ENCODE data around the gene TRIM28.
"Not testable (repeated sequence)": the region's sequence is repeated elsewhere in the genome, so short reads cannot be mapped to it uniquely, and the experiment has no call there.

The TRIM28 gene

DNA sequence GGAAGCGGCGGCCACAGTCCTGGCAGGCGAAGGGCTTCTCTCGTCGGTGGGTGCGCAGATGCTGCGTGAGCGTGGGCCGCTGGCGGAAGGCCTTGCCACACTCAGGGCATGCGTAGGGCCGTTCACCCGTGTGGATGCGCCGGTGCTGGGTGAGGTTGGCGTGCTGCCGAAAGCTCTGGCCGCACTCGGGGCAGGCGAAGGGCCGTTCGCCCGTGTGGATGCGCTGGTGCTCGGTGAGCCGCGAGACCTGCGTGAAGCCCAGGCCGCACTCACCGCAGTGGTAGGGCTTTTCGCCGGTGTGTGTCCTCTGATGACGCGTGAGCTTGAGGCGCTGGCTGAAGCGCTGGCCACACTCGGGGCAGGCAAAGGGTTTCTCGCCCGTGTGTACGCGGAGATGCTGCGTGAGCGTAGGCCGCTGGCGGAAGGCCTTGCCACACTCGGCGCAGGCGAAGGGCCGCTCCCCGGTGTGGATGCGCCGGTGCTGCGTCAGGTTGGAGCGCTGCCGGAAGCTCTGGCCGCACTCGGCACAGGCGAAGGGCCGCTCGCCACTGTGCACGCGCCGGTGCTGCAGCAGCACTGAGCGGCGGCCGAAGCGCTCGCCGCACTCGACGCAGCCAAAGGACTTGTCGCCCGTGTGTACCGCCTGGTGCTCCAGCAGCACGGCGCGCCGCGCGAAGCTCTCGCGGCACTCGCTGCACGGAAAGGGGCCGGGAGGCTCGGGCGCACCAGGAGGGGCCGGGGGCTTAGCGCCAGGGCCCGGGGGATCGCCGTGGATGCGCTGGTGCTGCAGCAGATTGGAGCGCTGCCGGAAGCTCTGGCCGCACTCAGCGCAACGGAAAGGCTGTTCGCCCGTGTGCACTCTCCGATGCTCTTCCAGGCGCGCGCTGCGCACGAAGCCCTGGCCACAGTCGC lies 18.5 kb downstream of the TRIM28 start:
- peak; percentile 27 for DNase-seq

DNA sequence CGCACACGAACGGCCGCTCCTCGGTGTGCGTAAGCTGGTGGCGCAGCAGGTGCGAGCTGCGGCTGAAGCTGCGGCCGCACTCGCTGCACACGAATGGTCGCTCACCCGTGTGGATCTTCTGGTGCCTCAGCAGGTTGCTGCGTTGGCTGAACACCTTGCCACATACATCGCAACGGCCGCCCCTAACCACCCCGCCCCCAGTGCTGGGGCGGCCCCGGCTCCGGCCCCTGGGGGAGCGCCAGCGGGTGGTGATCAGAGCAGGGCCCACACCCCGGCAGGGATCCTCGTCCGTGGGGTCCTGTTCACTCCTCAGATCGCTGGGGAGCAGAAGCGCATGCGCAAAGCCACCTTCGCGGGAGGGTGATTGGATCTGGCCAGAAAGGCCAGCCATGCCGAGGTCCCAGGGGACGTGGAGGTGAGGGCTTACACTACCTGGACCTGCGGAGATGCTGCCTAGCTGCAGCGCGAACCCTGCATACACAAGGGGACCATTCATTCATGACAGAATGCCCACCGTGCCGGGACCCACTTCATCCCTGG lies 19.2 kb downstream of the TRIM28 start:
- DNase-seq: no peak

DNA sequence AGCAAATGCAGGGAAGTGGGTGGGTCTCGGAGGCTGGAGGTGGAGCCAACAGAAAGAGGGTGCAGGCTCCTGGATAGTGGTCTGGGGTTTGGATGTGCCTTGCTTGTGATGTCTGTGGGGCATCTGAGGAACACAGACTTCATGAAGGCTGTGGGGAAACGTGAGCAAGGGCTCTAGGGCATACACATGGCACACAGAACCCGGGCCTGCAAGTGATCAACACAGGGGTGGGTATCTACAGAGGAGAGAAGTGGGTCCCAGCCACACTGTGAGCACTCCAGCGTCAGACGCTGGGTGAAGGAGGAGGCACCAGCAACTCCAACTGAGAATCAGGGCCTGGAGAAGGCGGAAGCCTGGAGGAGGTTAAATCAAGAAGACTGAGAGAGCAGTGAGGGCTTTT lies 20.0 kb downstream of the TRIM28 start:
- DNase-seq: no peak

DNA sequence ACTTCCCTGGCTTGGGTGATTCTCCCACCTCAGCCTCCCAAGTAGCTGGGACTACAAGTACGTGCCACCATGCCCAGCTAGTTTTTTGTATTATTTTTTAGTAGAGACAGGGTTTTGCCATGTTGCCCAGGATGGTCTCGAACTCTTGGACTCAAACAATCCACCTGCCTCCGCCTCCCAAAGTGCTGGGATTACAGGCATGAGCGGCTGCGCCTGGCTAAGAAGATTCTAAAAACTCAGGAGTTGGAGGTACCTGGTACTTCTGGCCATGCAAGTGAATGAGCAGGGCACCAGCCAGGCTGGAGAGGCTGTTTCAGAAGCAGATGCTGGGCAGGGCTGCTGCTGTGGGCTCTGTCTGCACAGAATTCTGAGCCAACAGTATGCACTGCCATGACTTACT lies 23.1 kb downstream of the TRIM28 start:
- no peak for DNase-seq

DNA sequence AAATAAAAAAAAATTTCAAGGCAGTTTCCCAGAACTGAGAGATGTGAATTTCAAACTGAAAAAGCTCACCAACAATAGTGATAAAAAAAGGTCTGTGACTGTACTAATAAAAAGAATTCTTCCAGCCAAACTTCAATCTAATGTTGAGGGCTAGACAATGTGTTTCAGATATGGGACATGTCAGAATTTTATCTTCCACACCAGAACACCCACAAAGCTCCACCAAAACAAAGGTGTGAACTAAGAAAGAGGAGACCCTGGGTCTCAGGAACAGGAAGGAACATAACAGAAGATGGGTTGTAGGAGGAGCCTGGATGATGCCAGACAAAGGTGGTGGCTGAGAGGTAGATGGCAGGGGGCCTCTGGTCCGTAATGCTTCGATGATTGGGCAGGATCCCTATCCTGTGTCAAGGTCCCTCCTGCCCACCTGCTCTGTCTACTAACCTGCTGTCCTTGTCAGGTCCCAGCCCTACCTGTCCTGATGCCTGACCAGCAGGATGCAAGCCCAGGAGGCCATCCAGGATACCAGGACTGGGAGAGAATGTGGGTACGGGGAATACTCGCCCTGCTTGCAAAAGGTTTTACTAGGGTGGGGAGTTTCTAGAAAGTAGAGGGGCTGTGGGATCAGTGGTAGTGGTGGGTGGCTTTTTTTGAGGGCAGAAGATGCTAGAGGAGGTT lies 24.7 kb downstream of the TRIM28 start:
- no peak for DNase-seq

DNA sequence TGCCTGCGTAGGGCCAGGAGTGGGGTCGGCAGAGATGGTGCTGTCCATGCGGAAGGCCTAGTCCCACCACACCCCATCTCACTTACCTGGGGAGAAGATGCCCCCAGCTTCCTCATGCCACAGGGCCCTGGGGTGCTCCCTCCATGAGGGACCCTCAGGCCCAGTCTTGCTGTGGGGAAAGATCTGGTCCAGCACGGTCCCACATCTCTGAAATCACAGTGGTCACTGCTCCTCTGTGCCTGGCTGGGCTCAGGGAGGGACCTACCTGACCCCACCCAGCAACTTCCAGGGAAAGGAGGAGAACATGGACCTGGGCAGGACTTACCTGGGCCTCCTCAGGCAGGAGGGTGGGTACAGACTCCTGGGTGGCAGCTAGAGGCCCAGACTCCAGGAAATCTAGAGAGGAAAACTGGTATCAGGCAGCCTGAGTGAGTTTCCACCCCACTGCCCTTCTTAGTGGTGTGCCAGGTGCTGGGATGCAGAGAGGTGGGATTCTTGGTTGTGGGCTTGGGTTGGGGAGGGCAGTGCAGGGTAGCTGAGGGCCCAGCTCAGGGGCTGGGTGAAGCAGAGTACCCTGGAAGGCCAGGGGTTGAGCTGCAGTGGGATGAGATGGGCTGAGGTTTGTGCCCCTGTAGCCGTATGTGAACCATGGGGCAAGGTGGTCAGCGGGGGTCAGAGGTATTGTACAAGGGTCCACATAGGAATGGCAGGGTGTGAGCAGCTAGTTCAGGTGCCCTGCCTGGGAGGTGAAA lies 25.5 kb downstream of the TRIM28 start:
- DNase-seq: no peak

DNA sequence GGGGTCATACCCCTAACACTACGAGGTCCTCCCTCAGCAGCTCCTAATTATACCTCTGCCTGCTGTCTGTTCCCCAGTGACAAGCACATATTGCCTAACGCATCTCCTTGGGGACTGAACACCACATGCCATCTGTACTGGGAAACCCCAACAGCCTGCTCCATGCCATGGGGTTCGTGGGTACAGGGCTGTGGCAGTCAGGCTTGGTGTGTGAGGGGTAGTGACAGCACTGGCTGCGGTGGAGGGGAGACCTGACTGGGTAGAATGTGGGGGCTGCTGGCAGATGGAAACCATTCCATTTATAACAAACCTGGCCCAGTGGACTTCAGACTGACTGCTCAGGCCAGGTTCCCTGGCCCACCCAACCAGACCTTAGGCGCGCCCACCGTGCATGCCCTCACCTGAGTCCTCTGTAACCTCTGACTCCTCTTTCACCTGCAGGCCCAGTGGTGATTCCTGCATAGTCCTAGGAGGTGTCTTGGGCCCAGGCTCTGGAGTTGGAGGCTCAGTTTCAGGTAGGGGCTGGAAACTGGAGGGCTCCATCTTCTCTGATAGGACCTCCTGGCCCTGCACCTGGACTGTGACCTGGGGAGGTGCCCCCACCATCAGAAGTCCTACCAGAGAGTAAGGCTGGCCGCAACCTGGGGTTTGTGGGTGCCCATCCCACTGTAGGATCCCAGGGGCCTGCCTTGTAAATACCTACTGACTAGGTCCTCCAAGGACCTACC lies 26.2 kb downstream of the TRIM28 start:
- DNase-seq: no peak

DNA sequence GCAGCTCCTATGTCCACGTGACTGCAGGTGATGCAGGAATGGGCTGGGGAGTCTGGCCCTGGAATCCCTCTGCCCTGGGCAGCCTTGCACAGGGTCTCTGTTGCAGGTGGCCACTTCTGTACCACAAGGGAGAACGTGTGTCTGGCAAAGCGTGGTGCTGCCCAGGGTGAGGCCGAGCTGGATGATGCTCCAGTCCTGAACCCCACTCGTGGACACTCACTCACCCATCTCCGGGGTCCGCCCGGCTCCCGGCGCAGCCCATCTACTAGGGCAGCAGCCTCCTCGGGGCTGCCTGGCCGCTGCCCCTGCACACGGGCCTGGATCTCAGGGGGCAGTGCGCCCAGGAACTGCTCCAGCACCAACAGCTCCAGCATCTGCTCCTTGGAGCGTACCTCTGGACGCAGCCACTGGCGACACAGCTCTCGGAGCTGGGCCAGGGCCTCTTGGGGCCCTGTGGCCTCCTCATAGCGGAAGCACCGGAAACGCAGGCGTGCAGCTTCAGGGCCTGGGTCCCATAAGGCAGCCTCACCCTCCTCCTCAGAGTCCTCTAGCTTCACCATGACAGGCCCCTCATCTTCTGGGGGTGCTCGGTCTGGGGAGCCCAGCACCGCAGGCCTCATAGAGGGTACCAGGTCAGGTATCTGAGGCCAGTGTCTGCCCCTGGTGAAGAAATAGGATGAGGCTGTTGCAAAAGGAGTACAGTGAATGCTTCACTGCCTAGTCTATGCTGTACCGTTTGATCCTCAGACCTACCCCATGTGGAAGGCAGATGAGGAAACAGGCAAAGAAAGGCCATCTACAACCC lies 27.1 kb downstream of the TRIM28 start:
- DNase-seq: no peak

DNA sequence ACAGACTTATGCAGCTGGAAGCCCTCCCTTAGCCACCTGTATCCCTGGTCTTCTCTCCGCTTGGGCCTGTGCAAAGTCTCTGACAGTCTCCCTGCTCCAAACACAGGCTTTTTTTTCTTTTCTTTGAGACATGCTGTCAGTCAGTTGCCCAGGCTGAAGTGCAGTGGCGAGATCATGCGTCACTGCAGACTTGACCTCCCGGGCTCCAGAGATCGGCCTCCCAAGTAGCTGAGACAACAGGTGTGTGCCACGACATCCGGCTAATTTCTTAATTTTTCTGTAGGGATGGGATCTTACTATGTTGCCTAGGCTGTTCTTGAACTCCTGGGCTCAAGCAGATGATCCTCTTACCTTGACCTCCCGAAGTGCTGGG lies 27.7 kb downstream of the TRIM28 start:
- no peak for DNase-seq

DNA sequence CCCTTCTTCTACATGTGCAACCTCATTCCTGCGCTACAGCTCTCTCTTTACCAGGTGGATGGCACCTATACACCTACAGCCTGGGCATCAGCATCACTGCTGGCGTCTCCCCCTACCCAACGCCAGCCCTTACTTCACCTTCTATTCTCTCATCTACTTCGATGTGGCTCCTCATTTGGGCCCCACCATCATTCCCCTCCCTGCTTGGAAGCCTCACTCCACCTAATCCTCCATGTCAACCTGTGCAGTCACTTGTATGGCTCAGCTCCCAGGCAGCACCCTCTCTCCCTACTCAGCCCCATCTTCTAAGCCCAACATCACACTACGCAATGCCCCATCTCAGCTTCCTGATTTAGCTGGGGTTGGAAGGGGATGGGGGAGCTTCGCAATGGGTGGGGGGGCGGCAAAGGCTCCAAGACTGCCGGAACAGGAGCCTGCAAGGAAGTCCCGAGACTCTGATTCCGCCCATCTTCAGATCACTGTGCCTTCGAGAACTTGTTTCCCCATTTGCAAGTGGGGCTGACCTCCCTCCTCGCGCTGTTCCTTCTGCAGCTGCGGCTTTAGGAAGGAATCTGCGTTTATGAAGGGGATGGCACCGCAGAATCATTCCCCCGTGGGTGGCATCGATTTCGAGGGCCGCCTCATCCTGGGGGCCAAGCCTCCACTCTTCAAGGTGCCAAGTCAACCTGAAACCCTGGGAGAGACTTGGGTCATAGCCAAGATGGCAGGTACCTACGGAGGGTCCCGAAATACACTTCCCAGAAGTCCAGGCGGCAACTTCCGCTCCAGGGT lies 28.4 kb downstream of the TRIM28 start:
- DNase-seq: no peak

DNA sequence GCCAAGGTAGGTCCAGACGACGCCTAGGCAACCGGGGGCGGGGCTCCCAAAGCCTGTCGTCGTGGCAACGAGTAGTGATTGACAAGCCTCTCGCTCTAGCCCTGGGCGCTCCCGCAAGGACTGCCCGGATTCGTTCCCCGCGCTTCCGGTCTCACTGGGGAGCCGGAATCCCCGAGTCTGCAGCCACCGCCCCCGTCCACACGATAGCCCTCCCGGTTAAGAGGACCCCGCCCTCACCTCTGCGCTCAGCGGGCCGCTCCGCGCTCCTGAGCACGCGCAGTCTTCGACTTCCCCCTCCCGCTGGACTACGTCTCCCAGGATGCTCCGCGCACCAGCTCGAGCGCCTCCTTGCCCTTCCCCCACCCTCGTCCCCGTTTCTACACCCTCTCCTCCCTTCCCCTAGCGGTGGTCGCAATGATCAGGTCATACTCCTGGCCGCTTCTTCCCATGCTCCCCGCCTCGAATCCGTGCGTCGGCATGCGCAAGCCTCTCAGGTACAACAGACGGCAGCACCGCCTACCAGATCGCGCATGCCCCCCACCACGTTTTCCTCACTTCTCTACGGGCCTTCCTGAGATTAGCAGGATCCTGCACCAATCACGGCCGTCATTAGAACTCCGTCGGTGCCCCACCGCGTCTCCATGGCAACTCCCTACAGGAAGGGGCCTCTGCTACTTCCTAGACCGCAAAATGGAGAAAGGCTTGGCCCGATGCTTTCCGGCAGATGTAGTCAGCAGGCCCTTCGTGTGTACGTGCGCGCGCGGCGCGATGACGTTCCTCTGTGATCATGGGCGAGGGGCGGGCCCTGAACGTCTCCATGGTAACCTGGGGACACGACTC lies 29.2 kb downstream of the TRIM28 start, which contains the start of gene MZF1:
TSS of gene MZF1 (minus strand) at position 518 of the 840 bp plus-strand sequence. CDS start 1,946 bp downstream, outside the sequence.
- peak; percentile 100 for DNase-seq

DNA sequence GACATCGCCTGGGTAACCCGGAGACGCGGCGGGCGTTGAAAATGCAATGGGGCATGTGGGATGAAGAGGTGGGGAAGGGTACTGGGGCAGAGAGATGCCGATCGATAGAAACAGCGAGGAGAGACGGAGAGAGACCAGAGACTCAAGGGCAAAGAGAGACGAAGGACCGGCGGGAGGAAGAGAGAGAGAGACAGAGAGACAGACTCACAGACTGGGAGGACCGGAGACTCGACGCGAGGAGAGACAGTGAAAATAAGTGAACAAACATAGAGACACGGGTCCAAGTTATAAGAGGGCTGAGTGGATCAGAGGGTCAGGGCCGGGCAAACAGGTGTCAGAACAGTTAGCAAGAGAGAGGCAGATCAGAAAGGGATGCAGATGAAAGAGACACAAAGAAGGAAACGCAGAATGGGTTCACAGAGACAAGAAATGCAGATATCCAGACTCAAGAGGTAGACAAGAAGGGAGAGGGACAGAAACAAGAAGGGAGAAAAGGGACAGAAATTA lies 29.8 kb downstream of the TRIM28 start:
- DNase-seq: no peak

DNA sequence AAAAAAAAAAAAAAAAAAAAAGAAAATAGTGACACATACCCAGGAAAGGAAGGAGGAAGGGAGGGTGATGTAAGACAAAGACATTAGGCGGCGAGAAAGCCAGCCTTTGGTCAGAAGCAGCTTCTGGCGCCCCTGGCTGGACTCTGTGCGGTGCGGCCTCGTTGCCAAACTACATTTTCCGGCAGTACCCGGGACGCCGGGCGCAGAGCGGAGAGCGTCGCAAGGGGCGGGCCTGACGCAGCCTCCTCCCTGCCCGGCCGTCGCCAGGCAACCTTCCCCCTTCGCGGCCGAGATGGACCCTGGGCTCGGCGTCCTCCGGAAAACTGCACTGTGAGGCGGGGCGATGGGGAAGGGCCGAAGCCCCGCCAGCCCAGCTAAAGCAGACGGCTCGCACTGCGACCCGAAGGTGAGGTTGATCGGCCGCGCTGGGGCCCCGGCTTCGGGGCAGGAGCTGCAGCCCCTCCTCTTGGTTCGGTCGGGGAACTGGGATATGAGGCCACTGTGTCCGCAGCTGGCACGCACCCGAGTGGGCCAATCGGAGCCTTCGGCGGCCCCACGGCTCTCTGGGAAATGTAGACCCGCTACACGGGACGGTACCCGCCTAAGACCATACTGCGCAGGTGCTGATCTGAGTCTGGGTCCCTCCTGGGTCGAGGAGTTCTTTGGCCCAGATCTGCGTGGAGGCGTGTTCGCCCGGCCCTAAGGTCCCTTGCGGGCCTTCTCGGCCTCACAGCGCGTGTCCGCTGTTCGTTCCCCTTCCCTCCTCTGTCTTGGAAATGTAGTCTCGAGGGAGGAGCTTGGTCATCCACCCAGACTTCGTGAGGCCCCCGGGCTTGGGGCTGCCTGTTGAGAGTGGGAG lies 31.5 kb downstream of the TRIM28 start:
- peak; percentile 91 for DNase-seq

DNA sequence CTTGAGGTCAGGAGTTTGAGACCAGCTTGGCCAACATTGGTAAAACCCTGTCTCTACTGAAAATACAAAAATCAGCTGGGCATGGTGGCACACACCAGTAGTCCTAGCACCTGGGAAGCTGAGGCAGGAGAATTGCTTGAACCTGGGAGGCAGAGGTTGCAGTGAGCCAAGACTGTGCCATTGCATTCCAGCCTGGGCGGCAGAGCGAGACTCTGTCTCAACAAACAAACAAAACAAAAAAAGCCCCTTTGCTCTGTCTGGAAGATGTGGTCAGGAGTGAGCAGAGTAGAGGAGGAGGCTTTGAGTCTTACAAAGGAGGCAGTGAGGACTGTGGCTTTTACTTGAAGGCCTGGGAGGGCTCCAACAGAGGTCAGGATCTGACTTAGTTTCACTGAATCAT lies 33.7 kb downstream of the TRIM28 start:
- not testable (repeated sequence) for DNase-seq

DNA sequence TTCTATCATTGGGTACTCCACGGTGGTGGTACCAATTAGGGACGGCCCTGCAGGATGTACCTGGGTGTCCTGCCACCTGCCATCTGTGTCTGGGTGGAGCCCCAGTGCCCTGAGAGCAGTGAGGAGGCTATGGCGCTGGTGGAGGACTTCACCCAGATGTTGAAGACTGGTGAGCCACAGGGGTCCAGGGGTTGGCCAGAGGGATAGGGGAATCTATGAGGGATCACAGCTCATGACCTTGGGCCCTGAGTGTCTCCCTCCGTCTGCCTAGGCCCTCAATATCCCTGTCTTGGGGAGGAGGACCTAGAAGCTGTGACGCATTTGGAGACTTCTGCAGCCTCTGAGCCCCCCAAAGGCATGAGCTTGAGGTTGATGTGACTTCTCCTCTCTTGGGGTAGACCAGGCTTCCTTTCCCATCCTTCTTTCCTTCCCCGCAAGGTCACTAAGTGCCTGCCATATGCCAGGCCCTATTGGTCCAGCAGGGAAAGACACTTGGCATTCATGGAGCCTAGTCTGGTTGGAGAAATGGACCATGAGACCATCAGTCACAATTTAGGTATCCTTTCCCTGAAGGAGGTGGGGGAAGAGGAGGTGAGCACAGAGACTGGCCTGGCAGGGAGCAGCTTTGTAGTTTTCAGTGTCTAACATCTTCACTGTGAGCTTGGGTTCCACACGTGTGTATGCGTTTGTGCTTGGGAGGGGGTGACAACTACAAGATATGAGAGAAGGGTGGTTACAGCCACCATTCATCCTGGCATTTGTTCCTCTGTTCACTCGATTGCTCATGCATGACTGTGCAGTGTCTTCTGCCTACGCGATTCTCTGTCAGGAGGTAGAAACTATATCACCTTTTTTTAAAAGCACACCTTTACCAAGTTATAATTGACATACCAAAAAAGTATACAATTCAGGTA lies 34.4 kb downstream of the TRIM28 start:
- DNase-seq: no peak

DNA sequence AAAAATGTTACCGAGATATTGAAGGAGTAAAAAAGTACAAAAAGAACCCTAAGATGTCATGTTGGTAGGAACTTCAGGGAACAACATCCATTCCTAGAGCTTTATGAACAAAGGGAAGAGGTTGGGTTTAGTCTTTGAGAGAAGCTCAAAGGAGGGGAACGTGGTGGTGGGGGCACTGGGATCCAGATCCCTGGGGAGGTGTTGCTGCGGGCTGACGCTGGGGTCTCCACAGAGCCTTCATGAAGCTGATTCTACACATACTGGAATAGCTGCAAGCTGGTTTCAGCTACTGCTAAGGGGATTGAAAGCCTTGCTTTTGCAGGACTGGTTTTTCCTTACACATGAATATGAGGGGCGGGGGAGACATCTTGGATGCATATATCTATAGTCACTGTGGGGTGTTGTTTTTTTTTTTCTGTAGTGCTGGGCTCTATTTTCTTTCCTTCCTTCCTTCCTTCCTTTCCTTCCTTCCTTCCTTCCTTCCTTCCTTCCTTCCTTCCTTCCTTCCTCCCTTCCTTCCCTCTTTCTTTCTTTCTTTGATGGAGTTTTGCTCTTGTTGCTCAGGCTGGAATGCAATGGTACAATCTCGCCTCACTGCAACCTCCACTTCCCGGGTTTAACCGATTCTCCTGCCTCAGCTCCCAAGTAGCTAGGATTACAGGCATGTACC lies 35.7 kb downstream of the TRIM28 start:
- DNase-seq: no peak

Data from fibroblast of skin of right quadriceps (primary cell).